Colonic mucosa (tissue), 4 donors: ENCODE measurements around the gene GPX7. TPM values are rescaled to one million over a fixed set of nuclear protein-coding genes. Genes with fewer than 3 reads are reported as not detected.
"Not testable (repeated sequence)": the region's sequence is repeated elsewhere in the genome, so short reads cannot be mapped to it uniquely, and the experiment has no call there.

Experiments
- DNase-seq: peaks from one replicate; pipeline ENCODE4 v3.0.0-alpha.2; 2020
- H3K27ac ChIP-seq: fragments of 200-600 bp; one replicate; pipeline ENCODE4 v1.8.0; 2021
- H3K27me3 ChIP-seq: fragments of 200-600 bp; one replicate; pipeline ENCODE4 v1.8.0; 2021
- H3K36me3 ChIP-seq: fragments of 200-600 bp; one replicate; pipeline ENCODE4 v1.8.0; 2021
- H3K4me1 ChIP-seq: fragments of 200-600 bp; one replicate; pipeline ENCODE4 v1.8.0; 2021; ENCODE audit warnings: mild to moderate bottlenecking
- H3K4me3 ChIP-seq: fragments of 200-600 bp; one replicate; pipeline ENCODE4 v1.8.0; 2021
- H3K9ac ChIP-seq, 2 donors: one replicate each; pipeline ENCODE4 v1.7.0; 2013; ENCODE audit warnings: control low read depth in 2 of 2, low read depth in 2 of 2, low read length in 2 of 2
- H3K9me3 ChIP-seq: fragments of 200-600 bp; one replicate; pipeline ENCODE4 v1.8.0; 2021
- CTCF ChIP-seq: fragments of 200-600 bp; IDR thresholded peaks from one replicate; pipeline ENCODE4 v1.8.0; 2022; ENCODE audit warnings: antibody characterized with exemption, mild to moderate bottlenecking
- intact Hi-C: fragments of 100-400 bp; cut with DNase I; formaldehyde crosslinking; loops from one replicate; pipeline ENCODE4 v1.14.1; 2022
- total RNA-seq, 2 donors: library from RNA; stranded (reverse); fragmentation: NEBNext Ultra II Directional in 1 of 2; extraction: Animal tissue kit (Norgen Biotek cat#: 25700) in 1 of 2; gene quantifications; one replicate each; pipeline ENCODE4 v1.2.1, GENCODE V29; 2021
- donor health status: healthy.
- donor health status: DM: no; HTN: no; CAD: no.
- donor health status: DM: no; HTN: no; CAD: no.

GPX7 gene
- total RNA-seq, 2 donors from 2014 or later: 1.8 to 6.0 TPM

- Histone ChIP-seq H3K27me3 (no peaks in the 10 kb centered on the region), H3K27ac (no peak overlapping the region), H3K9ac (no peak overlapping the region), H3K9me3 (no peaks in the 10 kb centered on the region), H3K4me3 (no peak overlapping the region), H3K4me1 (no peaks in the 10 kb centered on the region), H3K36me3 (no peaks in the 10 kb centered on the region)
- no peak for DNase-seq
- no peak for TF ChIP-seq CTCF
- intact Hi-C loops: no loop called here
Measured at GRCh38 chr1:52569449-52570210, 32.5 kb upstream of the GPX7 start.

GRCh38 chr1:52571783-52572182 is 30.4 kb upstream of the GPX7 start:
- intact Hi-C loops: no loop called here
- H3K27ac ChIP-seq: no peak overlapping the region
- TF ChIP-seq CTCF: no peak
- no peak overlapping the region for H3K9ac ChIP-seq
- no peak overlapping the region for H3K4me3 ChIP-seq
- H3K4me1 ChIP-seq: no peaks in the 10 kb centered on the region
- H3K27me3 ChIP-seq: no peaks in the 10 kb centered on the region
- H3K36me3 ChIP-seq: no peaks in the 10 kb centered on the region
- no peak for DNase-seq
- H3K9me3 ChIP-seq: no peaks in the 10 kb centered on the region

GRCh38 chr1:52572387-52572786 is 29.8 kb upstream of the GPX7 start:
- intact Hi-C loops: no loop called here
- no peak for DNase-seq
- TF ChIP-seq CTCF: no peak
- Histone ChIP-seq H3K27ac (no peak overlapping the region), H3K9me3 (no peaks in the 10 kb centered on the region), H3K4me1 (no peaks in the 10 kb centered on the region), H3K9ac (no peak overlapping the region), H3K4me3 (no peak overlapping the region), H3K36me3 (no peaks in the 10 kb centered on the region), H3K27me3 (no peaks in the 10 kb centered on the region)

- H3K27ac ChIP-seq: no peak overlapping the region
- no peaks in the 10 kb centered on the region for H3K9me3 ChIP-seq
- no peaks in the 10 kb centered on the region for H3K4me1 ChIP-seq
- DNase-seq: no peak
- no peaks in the 10 kb centered on the region for H3K36me3 ChIP-seq
- H3K9ac ChIP-seq: no peak overlapping the region
- H3K27me3 ChIP-seq: no peaks in the 10 kb centered on the region
- intact Hi-C loops: no loop called here
- TF ChIP-seq CTCF: no peak
- no peak overlapping the region for H3K4me3 ChIP-seq
Measured at GRCh38 chr1:52574594-52574993, 27.6 kb upstream of the GPX7 start.

- Histone ChIP-seq H3K27me3 (no peaks in the 10 kb centered on the region), H3K4me1 (no peaks in the 10 kb centered on the region), H3K9me3 (no peaks in the 10 kb centered on the region), H3K9ac (no peak overlapping the region), H3K4me3 (no peak overlapping the region), H3K36me3 (no peaks in the 10 kb centered on the region), H3K27ac (no peak overlapping the region)
- TF ChIP-seq CTCF: no peak
- DNase-seq: no peak
- intact Hi-C loops: no loop called here
Measured at GRCh38 chr1:52576074-52576473, 26.1 kb upstream of the GPX7 start.

GRCh38 chr1:52578066-52578465 is 24.1 kb upstream of the GPX7 start:
- H3K4me1 ChIP-seq, H3K27ac ChIP-seq, DNase-seq, H3K27me3 ChIP-seq, H3K9me3 ChIP-seq, H3K9ac ChIP-seq, intact Hi-C loops, H3K4me3 ChIP-seq, H3K36me3 ChIP-seq: not testable (repeated sequence)
